Suppressor macrophage (primary cell): ENCODE measurements around the gene STXBP6.
A peak's percentile ranks its signal among the peaks of the same experiment; 100 is the strongest.

Source experiments
- DNase-seq, 4 experiments: peaks; one replicate each; pipeline ENCODE4 v3.0.0-alpha.2; 2020 to 2022

STXBP6 gene

DNA sequence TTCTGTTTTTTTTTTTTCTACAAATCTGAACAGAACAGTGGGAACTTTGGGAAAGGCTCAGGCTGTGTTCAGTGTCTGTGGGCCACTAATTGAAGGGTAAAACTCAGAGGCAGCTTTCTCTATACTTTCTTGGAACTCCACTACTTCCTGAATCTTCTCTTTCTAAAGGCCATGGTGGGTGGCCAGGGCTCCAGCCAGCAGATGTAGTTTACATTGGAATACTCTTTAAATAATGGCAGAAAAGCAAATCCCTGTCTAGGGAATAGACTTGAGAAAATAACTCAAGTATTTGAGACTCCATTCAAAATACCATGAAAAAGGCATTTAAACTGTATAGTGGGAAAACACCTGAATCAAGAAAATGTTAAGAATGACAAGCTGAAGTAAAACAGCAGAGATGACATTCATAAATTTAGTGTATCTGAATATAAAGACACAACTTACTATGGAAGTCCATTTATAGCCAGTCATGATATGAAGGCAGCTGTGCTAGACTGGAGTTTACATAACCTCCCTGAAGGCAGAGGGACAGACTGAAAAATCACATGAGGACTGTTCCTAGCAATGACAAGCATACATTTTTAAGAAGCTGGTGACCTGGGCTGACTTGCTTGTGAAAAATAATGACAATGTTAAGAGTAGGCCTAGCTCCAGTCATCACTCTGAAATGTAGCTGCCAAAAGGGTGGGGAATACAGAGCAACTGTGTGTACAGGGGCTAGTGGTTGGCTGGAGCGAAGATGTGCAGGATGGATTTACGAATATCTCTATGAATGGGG lies 168.6 kb downstream of the STXBP6 start:
- DNase-seq: peak in 1 of 4 experiments; percentile 17

DNA sequence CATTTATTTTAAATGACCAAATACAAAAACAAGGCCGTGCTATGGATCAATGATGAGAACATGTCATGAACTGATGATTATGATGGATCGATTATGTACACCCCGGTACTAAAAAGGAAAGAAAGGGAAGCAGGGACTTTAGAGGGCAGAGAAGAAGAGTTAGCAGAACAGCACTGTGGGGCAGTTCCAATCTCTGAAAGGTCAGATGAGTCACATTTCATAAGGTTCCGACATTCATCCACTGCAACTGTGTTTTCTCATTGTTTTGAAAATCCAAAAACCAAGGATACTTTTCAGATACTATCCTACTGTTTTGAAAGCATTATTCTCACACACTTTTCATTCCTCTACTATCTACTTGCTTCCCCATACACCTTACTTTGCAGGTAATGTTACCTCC lies 169.3 kb downstream of the STXBP6 start:
- DNase-seq: peak in 2 of 4 experiments; percentile 36 to 38

DNA sequence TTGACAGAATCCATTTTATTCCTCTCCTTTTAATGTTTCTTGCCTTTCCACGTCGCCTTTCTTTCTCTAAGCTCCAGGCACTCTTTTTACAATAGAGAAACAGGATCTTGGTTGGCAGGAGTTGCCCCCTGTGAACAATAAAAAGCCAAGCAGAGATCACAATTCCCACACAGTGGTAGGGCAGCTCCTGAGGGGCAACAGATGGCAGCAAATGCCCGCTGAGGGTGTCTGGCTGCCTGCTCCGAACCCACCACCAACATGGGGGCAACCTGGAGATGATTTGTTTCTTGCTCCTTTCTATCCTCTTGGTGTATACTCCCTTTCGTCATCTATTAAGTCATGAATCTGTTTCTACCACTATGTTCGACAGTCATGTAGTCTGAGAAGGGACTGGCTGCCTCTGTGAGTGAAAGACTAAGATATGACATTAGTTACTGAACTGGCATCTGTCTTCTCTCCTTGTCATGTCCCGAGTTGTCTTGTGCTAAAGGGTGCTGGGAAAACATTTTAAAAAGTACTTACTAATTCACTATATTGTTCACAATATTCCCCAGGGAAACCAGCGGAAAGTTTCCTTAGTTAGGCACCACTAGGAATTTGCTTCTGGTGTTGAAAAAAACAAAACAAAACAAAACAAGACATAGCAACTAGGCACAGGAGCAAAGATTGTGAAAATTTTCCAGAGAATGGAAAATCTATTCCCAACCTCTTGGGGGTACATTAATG lies 170.1 kb downstream of the STXBP6 start:
- no peak for DNase-seq

DNA sequence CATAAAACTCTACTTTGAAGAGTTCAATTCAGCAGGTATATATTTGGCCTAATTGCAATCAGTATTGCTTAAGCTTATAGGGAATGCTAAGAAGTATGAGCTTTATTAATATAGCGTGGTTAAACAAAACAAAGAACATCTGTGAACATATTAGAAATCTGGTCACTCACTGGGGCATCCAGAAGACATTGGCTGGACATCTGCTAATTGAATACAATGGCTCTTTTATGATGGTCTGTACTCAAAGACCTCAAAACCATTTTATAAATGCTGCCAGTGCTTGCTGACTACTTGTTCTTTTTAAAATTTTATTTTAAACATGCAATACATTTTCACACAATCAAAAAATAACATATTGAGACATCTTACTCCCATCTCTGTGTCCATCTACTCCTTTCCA lies 173.0 kb downstream of the STXBP6 start:
- DNase-seq: no peak

DNA sequence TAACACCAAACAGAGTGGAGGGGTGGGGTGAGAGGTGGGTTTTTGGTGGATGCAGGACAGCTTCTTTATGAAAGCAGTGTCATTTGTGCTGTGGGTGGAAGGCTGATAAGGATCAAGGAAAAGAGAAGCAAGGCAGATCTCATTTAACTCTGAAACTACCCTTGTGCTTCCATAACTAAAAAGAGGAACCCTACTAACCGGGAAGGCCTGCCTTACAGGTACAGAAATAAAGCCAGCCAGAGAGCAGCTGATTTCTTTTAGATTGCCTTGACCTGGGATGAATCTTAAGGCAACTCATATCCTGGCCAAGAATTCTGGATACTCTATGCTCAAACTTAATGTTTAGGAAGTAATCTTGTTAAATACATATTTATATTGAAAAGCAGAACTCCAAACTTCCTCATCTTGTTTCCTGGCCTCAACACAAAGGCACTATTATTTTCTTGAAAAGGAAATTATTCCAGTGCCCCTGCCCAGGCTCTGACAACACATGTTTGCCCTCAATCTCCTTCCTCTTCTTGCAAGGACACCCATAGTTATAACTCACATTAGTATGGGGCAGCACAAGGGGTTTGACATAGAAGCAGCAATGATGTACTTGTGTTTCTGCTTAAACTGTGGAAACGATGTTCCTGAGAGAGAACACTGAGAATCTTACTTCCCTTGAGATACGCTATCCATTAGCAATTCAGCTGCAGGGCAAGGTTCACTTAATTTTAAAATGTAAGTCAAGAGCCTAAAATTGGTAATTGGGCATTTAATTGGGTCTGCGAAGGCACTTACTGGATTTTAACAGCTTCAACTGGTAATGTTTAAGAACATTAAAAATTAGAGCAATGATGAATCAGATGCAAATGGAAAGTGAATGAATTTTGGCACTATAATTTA lies 173.7 kb downstream of the STXBP6 start:
- DNase-seq: peak; percentile 67 to 85 (median 77)

DNA sequence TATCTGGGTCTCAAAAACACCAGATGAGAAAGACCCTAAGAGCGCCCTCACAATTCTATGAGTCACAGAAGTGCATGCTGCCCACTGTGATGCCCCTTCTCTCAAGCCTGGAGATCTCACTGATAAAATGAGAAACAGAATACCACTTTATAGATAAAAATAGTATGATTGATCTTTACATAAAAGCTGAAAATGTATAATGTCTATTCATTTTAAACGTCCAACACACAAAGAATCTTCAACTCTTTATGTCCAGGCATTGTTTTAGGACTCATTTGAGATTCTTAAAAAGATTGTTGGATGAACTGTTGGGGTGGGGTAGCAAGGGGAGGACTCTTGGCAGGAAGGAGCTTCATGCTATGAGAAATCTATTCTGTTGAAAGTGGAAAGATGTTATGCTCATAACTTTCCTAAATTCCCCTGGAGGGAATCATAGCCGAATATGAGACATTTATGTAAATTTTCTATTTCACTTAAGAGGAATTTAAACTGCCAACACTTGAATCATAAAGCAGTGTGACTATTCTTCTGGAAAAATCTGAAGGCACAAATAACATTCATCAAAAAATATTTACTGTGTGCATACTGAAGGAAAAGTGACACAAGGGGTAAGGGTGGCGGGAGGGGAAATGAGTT lies 174.6 kb downstream of the STXBP6 start:
- no peak for DNase-seq

DNA sequence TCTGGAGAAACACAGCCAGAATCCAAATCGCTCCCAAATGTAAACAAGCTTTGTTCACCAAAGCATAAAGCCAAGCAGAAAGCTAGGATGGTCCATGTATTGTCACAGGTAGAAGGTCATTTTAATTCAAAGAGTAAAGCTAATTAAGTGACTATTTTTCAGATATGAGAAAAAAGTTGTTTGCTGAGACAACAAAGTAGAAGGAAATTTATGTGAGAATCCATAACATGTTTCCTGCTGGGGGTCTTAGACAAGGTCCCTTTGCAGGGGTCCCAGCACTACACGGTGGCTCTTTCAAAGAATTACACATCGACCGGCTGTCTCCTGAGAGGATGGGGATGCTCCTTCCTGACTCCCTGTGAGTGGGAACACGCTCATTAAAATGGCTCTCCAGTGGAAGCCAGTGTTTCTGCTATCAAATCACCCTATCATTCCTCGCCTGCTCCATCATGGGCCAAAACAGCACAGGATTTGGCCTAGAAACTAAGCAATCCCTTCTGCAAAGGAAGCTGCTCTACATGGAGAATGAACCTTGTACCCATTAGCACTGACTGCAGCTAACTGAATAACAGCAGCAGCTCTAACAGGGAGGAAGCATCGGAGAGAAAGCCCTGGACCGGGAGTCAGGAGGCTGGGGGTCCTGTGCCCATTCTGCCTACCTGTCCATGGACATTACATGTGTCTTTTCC lies 175.3 kb downstream of the STXBP6 start:
- DNase-seq: no peak

DNA sequence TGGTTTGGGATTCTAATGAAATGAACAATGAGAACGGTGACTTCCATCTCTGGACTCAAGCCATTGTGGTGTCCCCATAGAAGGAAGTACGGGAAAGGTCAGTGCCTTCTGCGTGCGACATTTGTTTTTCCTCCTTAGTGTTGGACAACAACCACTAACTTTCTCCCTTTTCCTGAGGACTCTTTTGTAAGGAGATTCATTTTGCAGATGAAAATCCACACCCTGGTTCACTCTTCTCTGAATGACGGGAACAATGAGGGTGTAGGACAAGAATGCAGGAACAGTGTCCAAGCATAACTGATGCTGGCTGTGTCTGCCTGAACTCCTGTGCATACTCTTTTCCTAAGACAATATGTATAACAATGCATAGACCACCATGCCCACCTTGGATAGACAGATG lies 176.4 kb downstream of the STXBP6 start:
- DNase-seq: no peak

DNA sequence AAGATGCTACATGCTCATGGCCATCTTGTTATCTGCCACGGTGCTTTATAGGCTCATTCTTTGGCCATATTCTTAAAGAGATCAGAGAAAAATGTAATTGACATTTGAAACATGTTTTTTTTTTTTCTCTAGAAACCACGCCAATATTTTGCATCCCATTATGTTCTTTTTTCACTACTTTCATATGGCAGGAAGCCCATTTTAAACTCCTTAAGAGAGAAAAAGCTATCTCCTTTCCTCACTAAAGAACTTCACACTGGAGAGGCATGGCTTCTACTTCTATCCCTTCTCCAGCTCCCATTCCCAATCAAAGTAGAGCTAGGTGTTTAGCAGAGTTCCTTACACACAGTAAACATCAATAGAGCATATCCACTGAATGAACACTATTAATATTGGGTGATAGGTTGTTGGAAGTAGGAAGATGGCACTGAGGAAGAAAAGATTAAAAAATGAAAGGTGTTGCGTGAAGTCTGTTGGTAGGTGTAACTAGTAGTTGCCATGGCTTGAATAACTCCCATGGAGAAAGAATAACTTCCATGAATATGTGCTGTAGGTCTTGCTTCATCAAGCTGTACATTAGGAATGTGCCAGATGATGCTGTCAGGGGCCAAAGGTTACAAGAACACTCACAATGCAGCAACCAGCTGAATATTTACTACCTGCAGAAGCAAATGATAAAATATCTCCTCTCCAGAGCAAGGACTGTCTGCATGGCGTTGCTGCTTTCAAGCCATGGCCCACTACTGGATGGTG lies 178.8 kb downstream of the STXBP6 start:
- no peak for DNase-seq

DNA sequence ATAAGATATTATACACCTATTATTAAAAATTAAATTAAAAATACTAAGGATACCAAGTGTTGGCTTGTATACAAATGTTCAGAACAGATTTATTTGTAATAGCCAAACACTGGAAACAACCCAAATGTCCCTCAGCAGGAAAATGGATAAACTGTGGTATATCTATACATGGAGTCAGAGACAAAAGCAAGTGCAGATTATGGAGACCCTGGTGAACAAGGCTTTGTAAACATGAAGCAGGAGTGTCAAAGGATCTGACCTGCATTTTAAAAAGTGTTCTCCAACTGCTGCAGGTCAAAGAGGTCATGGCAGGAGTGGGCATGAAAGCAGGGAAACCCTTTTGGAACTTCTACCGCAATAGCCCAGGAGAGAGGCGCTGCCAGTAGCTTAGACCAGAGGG lies 181.6 kb downstream of the STXBP6 start:
- no peak for DNase-seq

DNA sequence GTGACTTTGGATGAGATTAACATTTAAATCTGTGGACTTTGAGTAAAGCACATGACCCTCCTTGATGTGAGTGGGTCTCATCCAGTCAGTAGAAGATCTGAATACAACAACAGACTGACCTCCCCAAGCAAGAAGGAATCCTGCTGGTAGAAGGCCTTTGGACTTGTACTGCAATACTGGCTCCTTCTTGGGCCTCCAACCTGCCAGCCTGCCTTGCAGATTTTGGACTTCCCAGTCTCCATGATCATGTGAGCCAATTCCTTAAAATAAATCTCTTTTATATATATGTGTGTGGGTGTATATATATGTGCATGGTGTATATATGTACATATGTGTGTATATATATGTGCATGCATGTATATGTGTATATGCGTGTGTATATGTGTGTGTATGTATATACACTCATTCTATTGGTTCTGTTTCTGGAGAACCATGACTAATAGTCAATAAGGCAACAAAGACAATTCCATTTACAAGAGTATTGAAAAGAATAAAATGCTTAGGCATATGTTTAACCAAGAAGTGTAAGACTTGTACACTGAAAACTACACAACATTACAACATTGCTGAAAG lies 183.8 kb downstream of the STXBP6 start:
- no peak for DNase-seq

DNA sequence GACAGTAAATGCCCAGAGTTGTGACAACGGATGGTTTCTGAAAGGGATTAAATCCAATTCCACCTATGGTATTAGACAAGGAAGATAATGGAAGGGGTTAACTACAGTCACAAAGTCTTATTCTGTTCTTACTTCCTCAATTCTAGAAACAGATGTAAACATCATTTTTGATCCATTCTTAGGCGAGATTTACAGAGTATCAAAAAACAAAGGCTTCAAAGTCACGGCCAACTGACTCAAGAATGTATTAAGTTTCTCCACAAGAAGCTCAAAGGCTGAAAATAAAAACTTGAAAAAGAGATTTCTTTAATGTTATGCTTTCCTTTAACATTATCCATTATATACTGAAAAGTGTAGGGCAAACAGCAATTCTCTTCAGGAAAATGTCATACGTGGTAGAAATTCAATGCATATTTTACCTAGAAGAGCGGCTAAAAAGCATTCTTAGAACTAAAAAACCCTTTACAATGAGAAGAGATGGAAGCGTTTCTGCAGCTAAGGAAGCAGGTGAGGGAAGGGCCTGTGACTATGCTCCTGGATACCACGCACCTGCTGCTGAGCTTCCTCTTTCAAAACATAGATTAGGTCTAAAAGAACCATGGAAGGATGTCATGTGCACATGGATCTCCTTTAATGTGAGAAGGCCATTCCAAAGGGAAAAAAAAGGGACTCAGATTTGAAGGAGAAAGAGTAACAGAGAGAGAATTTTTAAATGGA lies 185.8 kb downstream of the STXBP6 start:
- peak in 1 of 4 experiments; percentile 22 for DNase-seq

DNA sequence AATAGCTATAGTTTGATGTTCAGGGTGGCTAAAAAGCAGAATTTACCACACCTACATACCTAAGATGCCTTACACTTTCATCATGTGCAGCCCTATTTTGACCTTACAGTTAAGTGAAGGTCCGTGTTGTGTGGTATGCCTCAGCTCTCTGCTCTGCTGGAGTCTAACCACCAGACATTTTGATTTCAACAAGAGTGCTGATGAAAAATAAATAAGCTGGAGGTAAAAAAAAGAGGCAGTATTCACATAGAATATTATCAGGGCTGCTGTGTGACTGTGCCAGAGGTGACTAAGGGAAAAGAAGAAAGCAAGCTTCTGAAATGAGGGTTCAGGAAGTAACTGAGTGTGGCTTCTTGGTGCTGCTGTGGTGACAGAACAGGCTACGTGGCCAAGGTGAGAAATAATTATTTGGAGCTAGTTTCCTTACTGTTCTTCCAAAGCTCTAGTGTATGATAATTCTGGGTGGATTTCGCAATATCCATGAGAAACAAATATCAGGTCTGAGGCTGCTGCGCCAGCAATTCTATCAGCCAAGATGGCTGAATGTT lies 188.8 kb downstream of the STXBP6 start:
- no peak for DNase-seq

DNA sequence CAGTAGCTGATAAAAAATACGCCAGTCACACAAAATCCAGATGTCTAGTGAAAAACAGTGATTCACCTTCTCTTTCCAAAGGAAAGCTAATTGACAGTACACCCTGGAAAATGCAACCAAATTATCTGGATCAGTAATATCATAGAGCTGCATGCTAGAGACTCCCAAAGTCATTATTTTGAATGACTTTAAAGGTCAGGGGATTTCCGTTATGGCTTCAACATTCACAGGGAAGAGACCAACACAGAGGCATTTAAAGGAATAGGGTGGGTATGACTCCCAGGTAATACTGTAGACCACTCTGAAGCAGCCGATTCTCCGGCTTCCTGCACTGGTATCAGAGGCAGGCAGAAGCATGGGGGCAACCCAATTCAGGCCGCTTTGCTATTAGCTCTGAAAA lies 190.4 kb downstream of the STXBP6 start:
- no peak for DNase-seq

DNA sequence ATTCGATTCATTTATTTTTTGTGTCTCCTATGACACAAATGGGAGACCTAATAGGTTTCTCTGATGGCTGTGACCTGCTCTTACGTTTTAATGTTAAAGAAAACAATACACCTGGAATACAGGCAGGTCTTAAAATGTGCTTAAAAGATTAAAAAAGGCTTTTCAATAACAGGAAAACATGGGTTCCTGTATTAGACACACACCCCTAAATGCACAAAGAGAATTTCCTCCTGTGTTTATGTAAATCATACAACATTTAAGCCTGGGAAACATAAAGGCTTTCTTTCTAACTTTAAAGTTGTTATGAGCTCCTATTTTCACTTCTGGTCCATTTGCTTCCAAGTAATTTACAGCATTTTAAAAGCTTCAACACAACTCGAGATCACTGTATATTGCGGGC lies 191.3 kb downstream of the STXBP6 start:
- no peak for DNase-seq

DNA sequence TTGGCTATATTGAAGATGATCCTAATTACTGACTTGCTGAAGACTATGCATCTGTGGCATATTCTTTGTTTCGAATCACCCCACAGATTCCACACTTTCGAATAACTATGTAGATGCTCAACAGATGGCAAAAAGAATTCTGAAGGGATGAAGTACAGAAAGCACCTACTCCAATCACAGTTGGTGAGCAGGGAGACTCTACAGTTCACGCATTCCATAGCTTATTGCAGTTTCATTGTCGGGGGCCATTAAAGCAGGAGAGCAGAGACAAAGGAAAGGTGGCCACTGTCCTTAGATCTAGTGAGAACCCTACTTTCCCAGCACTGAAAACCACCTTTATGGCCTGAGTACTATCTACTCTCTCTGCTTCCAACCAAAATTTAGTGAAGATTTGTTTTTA lies 191.9 kb downstream of the STXBP6 start:
- DNase-seq: no peak

DNA sequence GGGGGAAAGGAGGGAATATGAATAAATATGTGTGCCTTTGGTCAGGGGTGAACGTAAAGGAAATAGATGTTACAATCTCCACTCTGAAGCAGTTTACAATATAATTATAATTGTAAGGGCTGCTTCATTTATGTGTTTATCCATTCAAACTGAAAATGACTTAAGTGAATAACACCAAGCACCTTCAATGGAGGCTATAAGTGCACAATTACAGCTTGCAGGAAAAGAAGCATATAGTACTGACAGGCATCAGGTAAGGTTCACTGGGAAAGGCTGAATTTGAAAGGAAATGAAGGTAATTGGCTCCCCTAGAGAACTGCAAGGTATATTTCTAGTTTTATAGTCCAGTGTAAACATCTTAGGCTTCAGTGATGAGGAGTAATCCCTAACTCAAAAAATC lies 192.7 kb downstream of the STXBP6 start:
- DNase-seq: no peak

DNA sequence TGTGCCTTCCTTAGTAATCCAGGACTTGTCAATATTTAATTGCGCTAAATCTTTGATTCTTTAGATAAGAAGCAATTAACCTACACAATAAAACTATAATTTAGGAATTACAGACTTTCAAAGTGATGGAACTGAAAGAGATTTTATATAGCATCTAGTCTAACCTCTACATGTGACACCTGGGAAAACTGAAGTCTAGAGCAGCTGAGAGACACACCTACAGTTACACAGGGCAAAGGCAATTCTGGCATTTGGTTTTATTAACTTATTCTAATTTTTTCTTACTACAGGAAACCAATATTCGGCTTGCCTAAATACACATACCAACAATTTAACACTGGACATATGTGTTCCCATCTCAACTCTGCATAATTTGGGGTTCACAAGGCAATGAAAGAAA lies 196.5 kb downstream of the STXBP6 start:
- DNase-seq: no peak

DNA sequence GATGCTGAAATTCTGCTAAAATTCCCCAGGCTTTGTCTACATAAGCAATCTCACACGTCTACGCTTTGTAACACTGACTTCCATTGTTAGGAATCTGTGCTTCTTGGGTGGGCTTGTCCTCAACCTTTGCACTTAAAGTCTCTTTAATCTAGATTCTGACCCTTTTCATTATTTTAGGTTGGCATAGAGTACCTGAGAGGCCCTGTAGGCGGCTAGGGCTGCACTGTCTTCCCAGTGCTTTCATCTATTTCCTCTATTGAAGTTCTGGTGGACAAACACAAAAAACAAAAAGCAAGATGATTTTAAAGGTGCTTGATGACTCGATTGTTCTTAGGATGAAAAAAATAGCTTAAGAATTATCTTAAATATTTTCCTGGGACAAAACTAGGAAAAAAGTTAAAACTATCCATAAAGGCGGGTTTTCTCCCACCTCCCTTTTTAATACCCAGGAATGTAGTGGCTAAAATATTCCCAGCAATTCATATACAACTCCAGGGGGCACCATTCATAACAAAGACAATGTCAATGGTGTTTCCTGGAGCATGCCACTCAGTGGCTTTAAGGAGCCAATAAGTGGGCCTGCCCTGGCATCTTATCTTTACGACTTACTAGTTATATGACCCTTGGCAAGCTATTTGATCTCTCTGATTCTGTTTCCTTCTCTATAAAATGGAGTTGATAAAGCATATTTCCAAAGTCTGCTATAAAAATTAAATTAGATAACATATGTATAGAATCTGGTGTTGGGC lies 197.5 kb downstream of the STXBP6 start:
- DNase-seq: no peak
